GM21737 (cell line): ENCODE data around the gene APOL1.
"Not testable (repeated sequence)": the region's sequence is repeated elsewhere in the genome, so short reads cannot be mapped to it uniquely, and the experiment has no call there.

Experiments
- ATAC-seq: cut with Tn5 transposase; IDR thresholded peaks from one replicate; pipeline ENCODE4 v1.9.1; 2021; ENCODE audit warnings: mild to moderate bottlenecking, moderate library complexity; ENCODE audit not compliant: unreplicated experiment

The APOL1 gene

DNA sequence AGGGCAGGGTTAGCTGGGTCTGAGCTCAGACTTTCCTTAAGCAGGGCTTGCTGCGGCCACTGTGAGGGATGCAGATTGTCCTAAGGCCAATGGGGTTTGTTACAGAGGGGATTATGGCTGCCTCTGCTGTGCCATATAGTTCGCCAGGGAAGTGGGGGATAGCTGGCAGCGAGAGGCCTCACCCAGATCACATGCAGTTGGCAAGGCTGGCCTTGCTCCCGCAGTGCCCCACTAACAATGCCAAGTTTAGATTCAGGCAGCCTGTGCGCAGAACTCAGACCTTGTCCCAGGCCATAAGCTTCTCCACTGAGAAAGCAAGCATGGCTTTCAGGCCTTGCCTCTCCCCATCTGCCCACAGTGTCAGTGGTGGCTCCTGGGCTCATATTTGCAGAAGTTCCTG is 8.9 kb upstream of the APOL1 start:
- no peak for ATAC-seq

DNA sequence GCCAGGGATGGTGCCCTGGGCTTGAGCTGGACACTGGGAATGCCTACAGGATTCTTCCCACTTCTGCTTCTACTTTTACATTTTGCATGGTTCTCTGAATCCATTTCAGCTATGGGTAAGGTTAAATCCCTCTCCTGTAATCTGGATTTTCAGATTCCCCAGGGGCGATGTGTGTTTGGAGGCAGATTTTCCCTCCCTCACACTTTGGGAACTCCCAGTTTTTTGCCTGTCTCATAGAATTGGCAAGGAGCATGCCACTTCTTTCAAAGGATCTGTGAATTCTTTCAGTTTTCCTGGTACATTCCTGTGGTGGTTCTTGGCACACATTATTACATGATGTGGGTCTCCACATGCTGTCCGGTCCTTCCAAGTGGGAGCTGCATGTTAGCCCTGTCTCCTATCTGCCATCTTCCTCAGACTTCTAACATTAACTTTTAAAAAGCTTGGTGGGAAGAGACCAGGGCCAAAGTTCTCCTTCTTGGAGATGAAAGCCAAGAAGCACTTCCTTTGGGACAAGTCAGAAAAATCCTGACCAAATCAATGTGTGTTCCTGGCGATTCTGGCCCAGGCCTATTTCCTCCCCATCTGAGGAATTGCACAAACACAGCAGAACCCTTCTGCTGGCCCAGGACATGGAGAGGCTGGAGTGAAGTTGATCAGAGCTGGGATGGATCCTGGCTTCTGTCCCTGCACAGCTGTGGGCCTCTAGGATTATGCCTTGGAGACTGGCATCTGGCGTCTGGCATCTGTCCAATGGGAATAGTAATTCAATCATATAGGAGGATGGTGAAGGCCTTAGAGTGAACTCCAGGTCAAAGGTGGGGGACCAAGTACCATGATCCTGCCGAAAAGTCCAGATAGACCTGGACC is 8.2 kb upstream of the APOL1 start:
- ATAC-seq = no peak

DNA sequence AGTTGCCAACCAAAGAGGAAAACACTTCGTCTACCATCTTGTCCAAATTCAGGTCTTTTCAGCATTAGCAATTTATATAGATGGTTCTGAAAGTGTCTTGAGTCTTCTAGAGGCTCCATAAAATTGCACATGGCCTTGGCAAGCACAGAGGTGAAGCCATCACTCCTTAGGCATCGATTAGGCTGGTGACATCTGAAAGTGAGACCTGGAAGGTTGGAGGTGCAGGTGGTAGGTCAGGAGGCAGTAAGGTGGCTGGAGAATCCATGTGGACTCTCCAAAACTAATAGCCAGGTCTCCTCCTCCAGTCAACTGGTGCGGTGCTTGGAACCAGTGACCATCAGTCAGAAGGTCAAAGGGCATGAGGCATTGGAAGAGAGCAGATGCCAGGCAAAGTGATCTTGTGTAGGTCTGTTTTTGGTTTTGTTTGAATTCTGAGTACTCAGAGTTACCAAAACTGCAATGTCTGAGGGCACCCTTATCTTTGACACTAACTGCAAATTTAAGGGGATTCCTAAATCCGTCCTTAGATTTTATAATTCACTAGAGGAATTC is 7.1 kb upstream of the APOL1 start:
- ATAC-seq = no peak

DNA sequence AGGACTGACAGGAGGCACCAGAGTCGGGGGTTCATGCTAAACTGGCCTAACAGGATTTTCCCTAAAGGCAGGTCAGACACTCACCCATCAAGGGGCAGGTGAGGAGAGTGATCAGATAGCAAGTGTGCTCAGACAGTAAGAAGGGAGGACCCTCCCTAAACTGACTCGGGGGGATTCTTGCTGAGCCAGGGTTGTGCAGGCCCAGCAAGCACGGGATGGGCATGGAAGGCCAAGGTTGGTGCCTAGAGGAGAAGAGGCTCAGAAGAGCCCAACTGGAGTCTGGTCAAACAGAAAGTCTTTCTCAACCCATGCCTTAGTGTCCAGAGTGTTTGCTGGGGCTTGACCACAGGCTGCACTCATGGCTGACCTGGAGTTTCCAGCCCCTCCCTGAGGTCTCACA is 6.2 kb upstream of the APOL1 start:
- ATAC-seq = no peak

DNA sequence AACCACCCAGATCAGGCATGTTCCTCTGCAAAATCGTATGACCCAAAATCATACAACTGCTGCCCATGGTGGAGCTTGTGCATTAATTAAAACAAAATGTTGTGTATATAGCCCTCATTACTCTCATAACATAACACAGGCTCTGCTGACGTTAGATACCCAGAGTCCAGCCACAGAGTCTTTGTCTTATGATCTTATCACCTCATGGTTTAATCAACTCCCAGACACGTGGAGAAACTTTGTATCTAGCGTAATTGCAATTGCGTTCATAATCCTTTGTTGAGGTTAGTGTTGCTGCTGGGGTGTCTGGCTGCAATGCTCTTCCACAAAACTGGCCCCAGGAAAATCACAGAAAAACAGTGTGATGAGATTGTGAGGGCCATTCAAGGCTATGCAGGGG is 5.0 kb upstream of the APOL1 start:
- no peak for ATAC-seq

DNA sequence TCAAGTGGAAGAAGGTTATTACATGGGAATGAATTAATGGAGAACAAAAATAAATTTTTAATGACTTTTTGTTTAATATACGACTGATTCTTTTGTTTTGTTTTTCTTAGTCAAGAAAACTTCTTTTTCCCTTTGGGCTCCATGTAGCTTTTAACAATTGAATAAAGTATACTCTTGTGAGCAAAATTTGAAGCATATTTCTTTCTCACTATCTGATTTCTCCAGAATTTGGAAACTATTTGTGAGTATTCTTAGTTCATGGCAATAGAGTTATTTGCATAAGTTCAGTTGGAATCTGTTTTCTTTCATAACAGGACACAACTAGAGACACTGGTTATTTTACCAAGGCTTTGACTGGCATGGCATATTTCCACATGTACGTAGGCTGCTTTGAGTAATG is 3.8 kb upstream of the APOL1 start:
- ATAC-seq = no peak

DNA sequence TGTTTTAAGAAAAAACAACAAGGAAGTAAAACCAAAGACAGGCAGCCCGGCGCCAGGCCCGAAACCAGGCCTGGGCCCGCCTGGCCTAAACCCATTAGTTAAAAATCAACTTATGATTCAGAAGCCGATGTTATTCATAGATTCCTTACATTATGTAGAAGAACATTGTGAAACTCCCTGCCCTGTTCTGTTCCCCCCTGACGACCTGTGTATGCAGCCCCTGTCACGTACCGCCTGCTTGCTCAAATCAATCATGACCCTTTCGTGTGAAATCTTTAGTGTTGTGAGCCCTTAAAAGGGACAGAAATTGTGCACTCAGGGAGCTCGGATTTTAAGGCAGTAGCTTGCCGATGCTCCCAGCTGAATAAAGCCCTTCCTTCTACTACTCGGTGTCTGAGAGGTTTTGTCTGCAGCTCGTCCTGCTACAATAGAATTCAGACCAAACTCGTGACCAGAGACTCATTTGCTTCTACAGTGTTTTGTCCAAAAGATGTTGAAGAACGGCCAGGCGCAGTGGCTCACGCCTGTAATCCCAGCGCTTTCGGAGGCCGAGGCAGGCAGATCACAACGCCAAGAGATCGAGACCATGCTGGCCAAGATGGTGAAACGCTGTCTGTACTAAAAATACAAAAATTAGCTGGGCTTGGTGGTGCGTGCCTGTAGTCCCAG is 2.5 kb upstream of the APOL1 start:
- not testable (repeated sequence) for ATAC-seq

DNA sequence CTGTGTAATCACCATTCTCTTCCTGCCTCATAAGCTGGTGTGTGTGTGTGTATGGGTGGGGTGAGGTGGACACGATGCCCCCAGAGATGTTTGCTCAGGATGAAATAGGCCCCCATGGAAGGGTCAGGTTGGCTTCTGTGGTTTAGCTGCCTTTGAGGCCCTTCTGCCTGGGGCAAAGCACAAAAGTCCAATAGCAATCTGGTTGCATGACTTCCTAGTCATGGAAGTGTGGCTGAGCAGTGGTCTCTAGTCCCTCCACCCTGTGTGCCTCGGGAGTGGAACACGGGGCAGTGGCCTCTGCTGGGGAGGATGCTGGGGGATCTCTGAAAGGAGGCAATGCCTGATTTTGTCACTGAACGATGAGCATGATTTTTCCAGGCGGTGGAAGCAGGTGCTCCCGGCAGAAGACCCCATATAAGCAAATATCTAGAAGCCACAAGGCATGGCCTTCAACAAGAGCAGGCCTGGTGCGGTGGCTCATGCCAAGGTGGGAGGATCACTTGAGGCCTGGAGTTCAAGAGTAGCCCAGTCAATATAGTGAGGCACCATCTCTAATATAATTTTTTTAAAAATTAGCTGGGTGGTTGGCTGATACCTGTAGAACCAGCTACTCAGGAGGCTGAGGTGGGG is 839 bp upstream of the APOL1 start:
- not testable (repeated sequence) for ATAC-seq

DNA sequence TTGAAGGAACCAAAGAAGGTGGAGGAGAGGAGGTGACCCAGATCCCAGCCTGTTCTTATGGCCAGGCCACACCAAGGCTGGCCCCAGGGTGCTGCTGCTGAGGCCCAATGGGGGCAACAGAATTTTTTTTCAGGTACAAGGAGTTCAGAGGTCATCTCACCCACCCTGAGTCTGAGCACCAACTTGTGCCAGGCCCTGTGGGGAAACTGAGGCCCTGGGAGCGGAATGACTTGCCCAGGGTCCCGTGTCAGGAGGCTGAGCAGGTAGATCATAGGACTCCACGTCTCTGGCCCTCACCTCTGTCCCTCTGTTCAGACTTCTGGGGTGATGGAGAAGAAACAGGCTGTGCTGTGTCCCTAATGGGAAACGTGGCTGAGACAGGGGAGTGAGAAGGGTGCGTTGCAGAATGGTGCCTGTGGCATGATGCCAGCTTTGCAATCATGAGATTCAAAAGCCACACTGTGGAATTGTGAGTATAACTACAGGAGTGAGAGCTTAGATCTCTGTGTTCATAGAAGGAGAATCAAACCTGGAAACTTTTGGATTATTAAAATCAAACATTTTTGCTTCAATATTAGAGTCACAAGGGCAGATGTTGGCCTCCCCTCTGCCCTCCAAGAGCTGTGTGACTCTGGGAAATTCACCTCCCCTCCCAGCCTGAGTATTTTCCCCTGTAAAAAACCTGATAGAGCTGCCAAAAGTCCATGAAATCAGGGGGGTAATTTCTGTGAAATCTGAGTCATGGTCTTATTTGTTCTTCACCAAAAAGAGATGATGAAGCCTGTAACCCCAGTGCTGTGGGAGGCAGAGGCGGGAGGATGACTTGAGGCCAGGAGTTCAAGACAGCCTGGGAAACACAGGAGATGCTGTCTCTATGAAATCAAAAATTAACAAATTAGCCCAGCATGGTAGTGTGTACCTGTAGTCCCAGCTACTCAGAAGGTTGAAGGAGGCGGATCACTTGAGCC is 874 bp downstream of the APOL1 start:
- ATAC-seq = no peak

DNA sequence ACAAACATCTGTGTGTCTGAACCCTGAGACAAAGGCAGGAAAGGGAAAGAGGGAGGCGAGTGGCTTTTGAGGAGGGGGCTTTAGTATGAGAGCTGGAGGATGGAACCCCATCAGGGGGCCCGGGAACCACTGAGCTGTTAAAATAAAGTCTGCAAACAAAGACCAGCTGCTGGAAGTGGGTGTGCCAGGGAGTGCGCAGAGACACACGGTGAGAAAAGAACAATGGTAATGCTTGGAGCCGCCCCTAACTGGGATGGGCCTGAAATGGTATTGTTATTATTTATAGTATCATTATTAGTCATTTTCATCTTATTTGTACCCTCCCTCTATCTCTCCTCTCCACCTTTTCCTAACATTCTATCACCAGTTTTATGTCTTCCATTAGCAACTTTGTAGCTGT is 2.6 kb downstream of the APOL1 start:
- ATAC-seq = not testable (repeated sequence)

DNA sequence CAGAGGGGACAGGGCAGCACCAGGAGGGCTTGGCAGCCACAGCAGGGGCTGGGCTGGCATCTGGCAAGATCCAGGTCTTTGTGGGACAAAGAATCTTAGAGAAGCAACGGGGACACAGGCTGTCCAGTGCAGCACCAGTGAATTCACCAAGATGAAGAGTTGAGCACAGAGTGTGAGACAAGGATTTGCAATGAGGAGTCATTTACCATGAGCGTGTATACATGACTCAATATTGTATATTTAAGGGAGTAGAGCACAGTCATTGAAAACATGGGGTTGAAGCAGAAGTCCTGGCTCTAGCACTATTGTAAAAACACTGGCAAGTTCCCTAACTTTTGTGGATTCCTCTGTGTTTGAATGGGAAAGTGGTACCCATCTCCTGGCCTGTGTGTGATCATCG is 3.5 kb downstream of the APOL1 start:
- no peak for ATAC-seq

DNA sequence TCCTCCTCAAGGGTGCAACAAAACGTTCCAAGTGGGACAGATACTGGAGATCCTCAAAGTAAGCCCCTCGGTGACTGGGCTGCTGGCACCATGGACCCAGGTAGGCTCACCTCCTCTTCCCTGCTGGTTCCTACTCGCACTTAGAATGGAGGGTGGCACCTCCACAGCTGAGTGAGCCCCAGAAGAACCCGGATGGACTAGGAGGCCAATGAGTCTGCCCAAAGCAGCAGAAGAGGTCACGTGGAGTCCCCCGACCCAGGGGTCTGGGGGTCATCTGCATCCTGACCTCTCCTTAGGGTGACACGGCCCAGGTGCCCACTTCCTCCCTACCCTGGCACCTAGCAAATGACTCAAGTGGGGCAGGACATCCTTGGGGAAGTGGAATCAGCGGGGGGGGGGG is 4.4 kb downstream of the APOL1 start:
- ATAC-seq = no peak

DNA sequence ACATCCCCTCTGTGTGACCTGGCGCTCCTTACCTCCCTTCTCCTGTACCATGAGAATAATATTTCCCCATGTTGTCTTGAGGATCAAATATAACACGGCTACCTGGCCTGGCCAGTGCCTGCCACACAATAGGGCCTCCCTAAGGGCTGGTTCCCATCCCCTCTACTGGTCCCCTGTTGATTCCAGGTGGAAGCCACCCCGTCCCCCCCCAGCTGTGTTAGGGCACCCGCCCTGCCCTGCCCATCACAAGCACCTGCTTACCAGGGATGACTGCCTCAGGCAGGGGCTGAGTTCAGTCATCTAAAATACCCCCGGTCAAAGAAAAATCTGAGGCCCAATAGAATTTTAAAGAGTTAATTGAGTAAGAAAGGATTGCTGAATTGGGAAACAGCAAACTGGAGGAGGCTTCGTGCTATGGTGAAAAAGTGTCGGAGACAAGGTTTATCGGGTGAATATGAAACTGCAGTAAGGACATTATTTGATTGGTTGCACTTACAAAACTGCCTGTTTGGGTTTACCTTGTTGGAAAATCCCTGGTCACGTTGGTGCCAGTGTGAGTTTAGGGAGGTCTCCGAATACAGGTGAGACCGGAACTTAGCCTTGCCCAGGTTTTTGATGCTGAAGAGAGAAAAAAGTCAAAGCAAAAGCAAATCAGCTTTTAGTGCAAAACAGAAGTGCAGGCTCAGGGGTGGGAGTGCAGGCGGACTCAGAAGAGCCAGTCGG is 5.2 kb downstream of the APOL1 start:
- no peak for ATAC-seq

DNA sequence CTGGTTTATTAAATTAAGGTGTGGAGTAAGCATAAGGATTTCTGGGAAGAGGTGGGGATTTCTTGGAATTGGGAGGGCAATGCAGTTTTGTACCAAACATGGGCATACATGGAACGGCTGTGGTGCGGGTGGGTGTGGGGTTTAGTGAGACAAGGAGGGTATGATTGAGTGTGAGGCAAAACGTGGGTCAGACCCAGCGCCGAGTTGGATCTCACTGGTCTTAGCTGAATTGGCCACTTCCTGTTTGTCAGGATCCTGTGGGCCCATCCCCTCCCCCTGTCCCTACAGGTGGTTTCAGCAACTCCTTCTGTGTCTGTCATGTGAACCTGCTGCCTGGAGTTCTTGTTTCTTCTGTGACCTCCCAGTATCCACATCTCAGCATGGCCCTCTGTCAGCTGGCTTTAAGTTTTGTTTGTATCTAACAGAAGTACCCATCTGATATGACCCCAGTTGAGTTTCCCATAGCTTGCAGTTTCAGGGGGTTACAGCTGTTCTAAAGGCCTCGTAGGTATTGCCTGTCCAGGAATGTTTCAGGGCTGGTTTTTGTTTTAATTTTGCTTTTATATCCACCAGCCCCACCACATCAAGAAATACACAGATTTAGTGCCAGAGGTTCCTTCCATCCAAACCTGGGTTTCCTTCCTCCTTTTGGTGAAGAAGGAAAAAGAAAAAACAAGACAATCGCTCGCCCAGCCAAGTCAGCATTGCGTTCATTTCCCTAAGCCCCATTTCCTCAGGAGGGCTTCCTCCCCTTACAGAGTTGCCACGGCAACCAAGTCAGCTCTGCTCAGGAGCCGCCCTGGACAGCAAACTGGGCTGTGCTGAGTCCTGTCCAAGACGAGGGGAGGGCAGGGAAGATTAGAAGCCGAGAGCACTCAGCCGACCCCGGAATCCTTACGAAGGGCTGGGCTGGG is 6.0 kb downstream of the APOL1 start:
- ATAC-seq = no peak

DNA sequence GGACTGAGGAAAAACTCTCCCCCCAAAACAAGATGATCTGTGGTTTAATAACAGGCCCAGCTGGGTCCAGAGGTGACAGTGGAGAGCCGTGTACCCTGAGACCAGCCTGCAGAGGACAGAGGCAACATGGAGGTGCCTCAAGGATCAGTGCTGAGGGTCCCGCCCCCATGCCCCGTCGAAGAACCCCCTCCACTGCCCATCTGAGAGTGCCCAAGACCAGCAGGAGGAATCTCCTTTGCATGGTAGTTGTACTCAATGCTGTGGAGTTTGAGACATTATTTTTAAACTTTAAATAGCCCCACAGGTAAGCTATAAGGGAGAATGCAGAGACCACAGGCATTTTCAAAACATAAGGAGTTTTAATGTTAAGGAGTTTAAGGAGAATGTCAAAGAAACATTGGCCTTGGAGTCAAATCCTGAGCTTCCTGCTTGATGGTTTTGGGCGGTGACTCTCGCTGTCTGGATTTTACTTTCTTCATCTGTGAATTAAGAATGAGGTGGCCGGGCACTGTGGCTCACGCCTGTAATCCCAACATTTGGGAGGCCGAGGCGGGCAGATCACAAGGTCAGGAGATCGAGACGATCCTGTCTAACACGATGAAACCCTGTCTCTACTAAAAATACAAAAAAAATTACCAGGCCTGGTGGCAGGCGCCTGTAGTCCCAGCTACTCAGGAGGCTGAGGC is 6.8 kb downstream of the APOL1 start:
- no peak for ATAC-seq

DNA sequence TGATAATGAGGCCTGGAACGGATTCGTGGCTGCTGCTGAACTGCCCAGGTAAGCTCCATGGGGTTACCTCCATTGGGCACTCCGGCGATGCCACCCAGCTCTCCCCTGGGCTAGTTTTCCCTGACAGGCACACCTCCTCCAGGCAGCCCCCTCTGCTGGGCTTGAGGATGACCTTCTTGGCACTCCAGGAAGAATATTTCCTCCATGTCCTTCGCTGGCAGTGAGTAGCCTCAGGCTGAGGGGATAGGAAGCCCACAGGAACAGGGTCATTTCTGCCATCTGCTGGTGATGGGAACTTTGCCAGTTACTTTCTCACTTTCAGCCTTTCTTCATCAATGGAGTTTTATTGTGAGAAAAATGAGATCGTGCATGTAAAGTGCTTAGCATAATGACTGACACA is 8.7 kb downstream of the APOL1 start:
- ATAC-seq = not testable (repeated sequence)

DNA sequence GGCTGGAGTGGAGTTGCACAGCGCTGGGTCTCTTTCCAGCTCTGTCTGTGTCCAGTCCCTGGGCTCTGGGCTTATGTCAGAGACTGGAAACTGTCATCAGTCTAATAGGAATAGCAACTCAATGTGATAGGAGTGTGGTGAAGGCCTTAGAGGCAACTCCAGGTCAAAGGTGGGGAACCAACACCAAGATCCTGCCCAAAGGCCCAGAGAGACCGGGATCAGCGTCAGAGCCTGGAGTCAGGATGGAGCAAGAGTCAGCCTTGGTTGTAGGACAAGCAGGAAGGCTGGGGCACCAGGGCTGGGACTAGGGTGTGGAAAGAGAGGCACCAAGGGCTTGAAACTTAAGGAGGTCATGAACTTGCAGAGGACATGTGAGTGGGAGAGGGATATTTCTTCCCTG is 9.4 kb downstream of the APOL1 start:
- ATAC-seq = not testable (repeated sequence)

DNA sequence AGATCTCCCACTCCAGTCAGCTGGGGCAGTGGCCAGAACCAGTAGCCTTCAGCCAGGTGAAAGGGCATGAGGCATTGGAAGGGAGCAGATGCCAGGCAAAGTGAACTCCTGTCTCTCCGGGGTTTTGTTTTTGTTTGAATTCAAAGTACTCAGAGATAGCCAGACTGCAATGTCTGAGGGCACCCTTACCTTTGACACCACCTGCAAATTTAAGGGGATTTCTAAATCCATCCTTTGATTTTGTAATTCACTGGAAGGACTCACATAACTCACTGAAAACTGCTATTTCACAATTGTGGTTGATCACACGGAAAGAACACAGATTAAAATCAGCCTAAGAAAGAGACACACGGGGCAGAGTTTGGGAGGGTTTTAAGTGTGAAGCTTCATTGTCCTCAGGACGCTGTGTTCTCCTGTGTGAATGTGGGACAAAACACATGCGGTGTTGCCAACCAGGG is 10.3 kb downstream of the APOL1 start:
- ATAC-seq = not testable (repeated sequence)
